DMS53 (cell line): ENCODE data around the gene CDC14B.

Experiments used
- DNase-seq: peaks from one replicate; lab custom pipeline; 2025; lab: John Stamatoyannopoulos, UW

Gene CDC14B

GRCh38 chr9:96502539-96503373 is 116.9 kb downstream of the CDC14B start:
- DNase-seq, result no peak

- no peak for DNase-seq
Measured at GRCh38 chr9:96501633-96502538, 117.8 kb downstream of the CDC14B start.

DNA sequence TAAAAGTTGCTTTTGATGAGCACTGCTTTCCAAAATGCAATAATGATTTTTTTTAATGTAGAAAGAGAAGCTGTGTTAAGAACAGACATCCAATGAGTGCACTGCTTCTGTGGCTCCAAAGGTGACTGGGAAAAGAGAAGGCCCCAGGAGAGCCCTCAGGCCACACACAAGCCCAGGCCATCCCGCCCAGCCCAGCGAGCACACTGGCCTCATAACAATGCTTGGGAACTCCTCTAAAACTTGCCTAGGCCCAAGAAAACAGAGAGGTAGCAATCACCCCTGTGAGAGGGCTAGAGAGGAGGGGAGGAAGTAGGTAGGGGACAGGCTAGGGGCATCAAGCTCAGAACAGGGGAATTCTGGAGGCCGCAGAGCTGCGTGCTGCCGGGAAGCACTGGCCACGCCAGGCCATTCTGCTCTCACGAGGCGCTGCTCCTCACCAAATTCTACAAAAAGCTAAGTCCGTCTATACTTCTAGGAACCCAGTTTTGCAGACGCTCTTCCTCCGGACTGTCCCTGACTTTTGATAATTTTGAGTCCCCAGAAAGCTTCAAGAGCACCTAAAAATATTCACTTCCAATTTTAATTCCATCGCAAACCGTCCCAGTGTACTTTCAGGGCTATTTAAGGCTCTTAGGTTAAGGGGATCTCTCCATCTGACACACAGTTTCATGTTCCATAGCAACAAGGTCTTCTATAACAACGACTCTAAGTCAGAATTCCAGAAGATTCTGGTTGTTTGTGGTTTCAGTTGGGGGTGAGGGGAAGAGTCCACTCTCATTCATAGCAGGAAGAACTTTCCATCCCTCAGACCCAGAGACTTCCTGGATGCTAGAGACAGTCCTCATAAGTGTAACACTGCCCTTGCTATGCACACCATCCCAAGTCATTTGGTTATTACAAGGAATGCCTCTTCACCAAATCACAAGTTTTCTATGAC is 118.7 kb downstream of the CDC14B start:
- DNase-seq, result no peak

- DNase-seq, result no peak
Measured at GRCh38 chr9:96499257-96499656, 120.4 kb downstream of the CDC14B start.

DNA sequence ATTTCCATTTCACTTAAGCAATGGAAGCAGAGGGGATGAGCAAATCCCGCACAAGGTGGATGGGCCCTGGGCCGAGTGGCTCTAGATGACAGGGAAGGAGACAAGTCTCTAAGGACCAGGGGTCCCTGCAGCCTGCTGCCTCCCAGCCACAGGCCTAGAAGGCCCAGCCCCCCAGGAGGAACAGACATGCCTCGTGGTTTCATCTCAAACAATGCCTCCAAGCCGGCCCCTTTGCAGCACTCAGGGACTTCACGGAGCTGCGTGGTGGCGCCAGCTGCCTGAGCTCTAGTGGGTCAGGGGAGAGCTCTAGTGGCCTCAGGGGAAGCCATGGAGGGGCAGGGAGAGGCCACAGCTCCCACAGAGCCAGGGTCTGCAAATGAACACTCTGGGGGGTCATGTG is 120.8 kb downstream of the CDC14B start:
- no peak for DNase-seq

DNA sequence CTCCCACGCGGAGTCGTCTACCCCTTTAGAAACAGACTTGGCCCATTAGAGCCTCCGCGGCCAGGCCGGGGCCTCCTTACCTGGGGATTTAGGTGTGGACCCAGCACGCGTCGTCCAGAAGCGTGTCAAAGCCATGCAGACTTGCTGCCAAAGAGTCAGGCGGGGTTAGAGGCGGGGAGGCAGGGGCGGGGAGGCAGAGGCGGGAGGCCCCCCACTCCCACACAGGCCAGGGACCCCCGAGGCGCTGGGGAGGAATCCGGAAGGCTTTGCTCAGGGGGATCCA is 122.6 kb downstream of the CDC14B start:
- DNase-seq, result no peak

- no peak for DNase-seq
Measured at GRCh38 chr9:96496368-96497116, 123.1 kb downstream of the CDC14B start.

- no peak for DNase-seq
Measured at GRCh38 chr9:96495341-96495740, 124.3 kb downstream of the CDC14B start.

DNA sequence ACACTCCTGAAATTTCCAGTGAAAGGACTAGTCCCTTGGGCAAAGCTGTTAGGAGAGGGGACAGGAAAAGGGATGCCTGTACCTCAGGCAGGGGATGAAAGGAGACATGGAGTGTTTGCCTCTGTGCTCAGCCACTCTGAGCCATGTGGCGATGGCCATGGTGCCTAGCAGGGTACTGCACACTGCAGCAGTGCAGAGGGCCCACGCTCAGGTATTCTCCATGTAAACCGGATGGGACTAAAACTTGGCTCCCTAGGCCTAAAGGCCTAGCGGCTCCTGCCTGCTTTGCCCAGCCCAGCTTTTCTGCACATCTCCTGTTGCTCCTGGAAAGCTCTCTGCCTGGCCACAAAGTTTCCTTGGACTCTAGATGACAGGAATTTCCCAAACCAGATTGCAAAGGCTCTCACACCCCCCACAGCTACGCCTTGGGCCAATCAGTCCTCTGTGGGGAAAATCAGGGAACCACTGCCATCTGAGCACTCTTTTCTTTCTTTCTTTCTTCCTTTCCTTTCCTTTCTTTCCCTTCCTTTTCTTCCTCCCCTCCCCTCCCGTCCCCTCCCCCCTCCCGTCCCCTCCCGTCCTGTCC is 125.3 kb downstream of the CDC14B start:
- no peak for DNase-seq

DNA sequence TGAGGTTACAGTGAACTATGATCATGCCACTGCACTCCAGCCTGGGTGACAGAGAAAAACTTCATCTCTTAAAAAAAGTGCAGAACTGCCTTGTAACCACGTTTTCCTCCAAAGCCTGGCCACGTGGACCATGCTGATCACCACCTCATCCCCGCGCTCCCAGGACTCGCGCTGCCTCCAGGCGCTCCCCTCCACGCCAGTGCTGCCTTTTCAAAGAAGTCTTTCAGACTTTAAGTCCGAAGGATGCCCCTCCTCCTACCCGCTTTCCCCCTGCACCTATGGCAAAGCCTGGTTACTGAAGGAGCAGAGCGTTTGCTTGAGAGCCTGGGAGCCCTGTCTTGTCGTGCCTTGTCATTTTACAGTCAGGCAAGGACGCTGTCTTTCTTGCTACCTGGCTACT is 125.9 kb downstream of the CDC14B start:
- no peak for DNase-seq

GRCh38 chr9:96492993-96493531 is 126.6 kb downstream of the CDC14B start:
- no peak for DNase-seq

DNA sequence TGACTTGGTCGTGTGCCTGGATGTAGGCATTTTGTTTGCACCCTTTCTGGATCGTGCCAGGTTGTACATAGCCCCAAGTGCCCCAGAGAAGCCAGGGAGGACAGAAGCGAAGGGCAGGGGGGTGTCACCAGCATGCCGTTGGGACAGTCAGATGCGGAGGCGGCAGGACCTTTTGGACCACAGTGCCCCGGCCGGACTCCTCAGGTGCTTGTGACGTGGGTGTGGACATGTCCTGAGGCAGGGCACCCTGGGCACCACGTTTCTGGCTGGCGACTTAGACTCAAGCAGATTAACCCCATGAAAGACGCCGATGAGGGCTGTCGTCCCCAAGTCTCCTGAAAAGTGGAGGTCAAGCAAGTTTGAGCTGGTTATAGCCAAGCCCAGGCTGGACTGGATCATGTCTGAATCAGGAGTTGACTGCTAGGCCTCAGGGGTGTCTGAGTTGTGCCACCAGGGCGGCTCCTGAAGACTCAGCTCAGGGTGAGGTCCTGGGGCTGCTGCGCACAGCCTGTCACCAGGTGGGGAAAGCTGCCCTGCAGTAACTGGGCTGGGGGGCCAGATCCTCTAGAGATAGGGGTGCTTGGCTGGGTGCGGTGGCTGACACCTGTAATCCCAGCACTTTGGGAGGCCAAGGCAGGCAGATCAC is 127.6 kb downstream of the CDC14B start:
- no peak for DNase-seq

- no peak for DNase-seq
Measured at GRCh38 chr9:96491079-96491879, 128.4 kb downstream of the CDC14B start.

- no peak for DNase-seq
Measured at GRCh38 chr9:96490534-96491078, 129.0 kb downstream of the CDC14B start.

DNA sequence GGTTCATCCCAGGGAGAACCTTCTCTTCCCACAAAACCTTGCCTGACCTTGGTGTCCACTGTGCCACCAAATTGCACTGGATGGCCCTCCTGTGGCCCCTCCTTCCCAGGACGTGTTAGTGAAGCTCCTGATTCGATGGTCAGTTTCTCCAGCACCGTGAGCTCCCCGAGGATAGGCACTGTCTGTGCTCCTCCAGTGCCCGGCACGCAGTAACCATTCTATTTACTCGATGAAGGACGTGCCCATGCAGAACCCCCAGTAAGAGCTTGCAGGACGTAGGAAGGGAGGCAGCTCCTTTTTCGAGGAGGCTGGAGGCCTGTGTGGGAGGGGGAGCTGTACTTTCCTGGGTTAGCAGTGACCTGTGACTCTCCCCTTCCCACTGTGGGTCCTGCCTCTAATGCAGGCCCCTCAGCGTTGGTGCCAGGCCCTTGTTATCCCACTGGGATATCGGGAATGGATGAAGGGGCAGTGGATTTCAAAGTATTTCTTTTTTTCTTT is 130.1 kb downstream of the CDC14B start:
- no peak for DNase-seq

GRCh38 chr9:96487949-96488348 is 131.7 kb downstream of the CDC14B start:
- DNase-seq, result no peak

DNA sequence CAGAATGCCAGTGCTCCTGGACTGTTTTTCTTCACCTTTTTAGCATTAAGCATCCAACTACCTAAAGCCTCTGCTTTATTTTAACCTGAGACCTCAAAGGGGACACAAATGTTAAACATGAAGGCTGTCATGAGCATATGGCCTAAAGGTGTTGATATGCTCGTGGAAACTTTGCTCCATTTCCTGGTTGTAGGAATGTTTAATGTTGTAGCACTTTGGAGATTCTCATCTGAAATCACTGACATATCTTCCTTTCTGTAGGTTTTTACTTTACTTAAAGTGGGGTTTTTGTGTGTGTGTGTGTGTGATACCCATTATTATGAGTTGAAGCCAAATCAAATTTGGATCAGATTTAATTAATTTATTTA is 132.6 kb downstream of the CDC14B start:
- no peak for DNase-seq

GRCh38 chr9:96486386-96487028 is 133.1 kb downstream of the CDC14B start:
- no peak for DNase-seq
